Testis (tissue), 3 donors: ENCODE data around the gene ADGRG3. TPM values are rescaled to one million over a fixed set of nuclear protein-coding genes. Genes with fewer than 3 reads are reported as not detected.
A peak's percentile ranks its signal among the peaks of the same experiment; 100 is the strongest.

ENCODE experiments used
- DNase-seq: peaks from one replicate; pipeline ENCODE4 v3.0.0-alpha.2; 2019
- H3K27ac ChIP-seq, 2 donors: fragments of 200-600 bp; sonication (generic); one replicate each; pipeline ENCODE4 v1.5.1; 2019
- H3K27me3 ChIP-seq: fragments of 200-600 bp; sonication (generic); one replicate; pipeline ENCODE4 v1.5.1; 2019
- H3K36me3 ChIP-seq: fragments of 200-600 bp; sonication (generic); one replicate; pipeline ENCODE4 v1.5.1; 2017; ENCODE audit warnings: low read depth; ENCODE audit errors: missing control alignments
- H3K4me1 ChIP-seq: fragments of 200-600 bp; sonication (generic); one replicate; pipeline ENCODE4 v1.5.1; 2019
- H3K4me3 ChIP-seq, 2 donors: fragments of 200-600 bp; sonication (generic); one replicate each; pipeline ENCODE4 v1.5.1; 2017 to 2019
- H3K9me3 ChIP-seq: fragments of 200-600 bp; sonication (generic); one replicate; pipeline ENCODE4 v1.5.1; 2017
- CTCF ChIP-seq, 3 experiments: fragments of 450-650 bp in 2 of 3; fragments of 200-600 bp in 1 of 3; sonication (generic) in 1 of 3; IDR thresholded peaks; one replicate each; pipeline ENCODE4 v1.5.1; 2016 to 2019; ENCODE audit warnings: antibody characterized with exemption in 3 of 3, mild to moderate bottlenecking in 2 of 3, moderate library complexity in 1 of 3
- POLR2A ChIP-seq: fragments of 450-650 bp; IDR thresholded peaks from one replicate; pipeline ENCODE4 v1.6.1; 2017; ENCODE audit warnings: antibody characterized with exemption, mild to moderate bottlenecking, moderate library complexity
- WGBS, 2 donors: methylation state at CpG; one replicate each; pipeline ENCODE4 v1.1.5; 2018; 5-methylcytosine and 5-hydroxymethylcytosine counted together
- intact Hi-C: fragments of 100-400 bp; cut with DNase I; formaldehyde crosslinking; loops from one replicate; pipeline ENCODE4 v1.15.1; 2023; ENCODE audit warnings: low total_unique reads
- polyA plus RNA-seq: library from polyadenylated mRNA; stranded (reverse); fragments of 350-450 nt; fragmentation: Illumina TruSeq; extraction: RNeasy Lipid Tissue Mini Kit (QIAGEN cat#74804); gene quantifications from one replicate; pipeline ENCODE4 v1.2.3, GENCODE V29; 2014; ENCODE audit warnings: low read depth, low replicate concordance; ENCODE audit not compliant: insufficient read depth
- total RNA-seq, 2 donors: library from RNA; depleted of rRNA; stranded (reverse); fragments of >200 nt; gene quantifications; one replicate each; pipeline ENCODE4 v1.2.3, GENCODE V29; 2016

ADGRG3 gene
- total and polyA plus RNA-seq, 3 donors from 2014 or later, result 0.37 to 0.82 (median 0.63) TPM

- Histone ChIP-seq H3K4me1 (peaks cover 43% of the 10 kb centered on the region), H3K36me3 (no peaks in the 10 kb centered on the region), H3K9me3 (no peaks in the 10 kb centered on the region), H3K27me3 (no peaks in the 10 kb centered on the region), H3K4me3 (peak overlapping the region; percentile 26 to 60), H3K27ac (peak overlapping the region; percentile 63 to 78)
- DNase-seq, result no peak
- no peak for TF ChIP-seq POLR2A
- TF ChIP-seq CTCF (IDR thresholded peaks at IDR 0.05), result no peak
- WGBS, 2 donors, result 45 to 47% methylated on average over 5 to 6 of the region's 7 CpGs
- intact Hi-C loops, result no loop called here
Observed at GRCh38 chr16:57628783-57629293, 39.3 kb upstream of the ADGRG3 start.

- WGBS, 2 donors, result 53 to 64% methylated on average over 5 to 22 of the region's 22 CpGs
- Histone ChIP-seq H3K36me3 (no peaks in the 10 kb centered on the region), H3K27me3 (no peaks in the 10 kb centered on the region), H3K9me3 (no peaks in the 10 kb centered on the region), H3K4me1 (peaks cover 41% of the 10 kb centered on the region), H3K4me3 (peak overlapping the region; percentile 26 to 60), H3K27ac (peak overlapping the region; percentile 63 to 78)
- no peak for TF ChIP-seq CTCF (IDR thresholded peaks at IDR 0.05)
- TF ChIP-seq POLR2A, result no peak
- DNase-seq, result no peak
- intact Hi-C loops, result no loop called here
Observed at GRCh38 chr16:57629516-57630406, 38.3 kb upstream of the ADGRG3 start.

- Histone ChIP-seq H3K9me3 (no peaks in the 10 kb centered on the region), H3K27me3 (no peaks in the 10 kb centered on the region), H3K27ac (peak overlapping the region; percentile 63 to 78), H3K4me1 (peaks cover 37% of the 10 kb centered on the region), H3K4me3 (peak overlapping the region in 1 of 2 donors; percentile 60), H3K36me3 (no peaks in the 10 kb centered on the region)
- intact Hi-C loops, result no loop called here
- TF ChIP-seq POLR2A (no peak), CTCF (IDR thresholded peaks at IDR 0.05) (no peak)
- WGBS, 2 donors, result 61 to 73% methylated on average over 10 of the region's 10 CpGs
- DNase-seq, result no peak
Observed at GRCh38 chr16:57630407-57630797, 37.7 kb upstream of the ADGRG3 start.

GRCh38 chr16:57630931-57631845 is 36.9 kb upstream of the ADGRG3 start:
- Histone ChIP-seq H3K36me3 (no peaks in the 10 kb centered on the region), H3K4me3 (peak overlapping the region in 1 of 2 donors; percentile 60), H3K27me3 (no peaks in the 10 kb centered on the region), H3K4me1 (peaks cover 41% of the 10 kb centered on the region), H3K9me3 (no peaks in the 10 kb centered on the region), H3K27ac (peak overlapping the region; percentile 63 to 78)
- peak; percentile 72 for DNase-seq
- intact Hi-C loops, result no loop called here
- no peak for TF ChIP-seq POLR2A
- no peak for TF ChIP-seq CTCF (IDR thresholded peaks at IDR 0.05)
- 58 to 77% methylated on average over 14 to 21 of the region's 21 CpGs for WGBS, 2 donors
